ENCODE measurements around the gene ARHGAP35.

- TF ChIP-seq EZH2phosphoT487 (IDR thresholded peaks at IDR 0.05; ENCODE audit: borderline replicate concordance, low read length) (no peak), CTCF (conservative IDR thresholded peaks at IDR 0.05; ENCODE audit: low read depth, low read length) (no peak)
Measured at GRCh38 chr19:46849610-46850009, 11.2 kb upstream of the ARHGAP35 start.
